Measurements from ENCODE around the gene ACAA2.

GRCh38 chr18:49847524-49847923 is 34.2 kb upstream of the ACAA2 start:
- no peak for TF ChIP-seq EZH2 (IDR thresholded peaks at IDR 0.05)
- TF ChIP-seq, protein P1, sequence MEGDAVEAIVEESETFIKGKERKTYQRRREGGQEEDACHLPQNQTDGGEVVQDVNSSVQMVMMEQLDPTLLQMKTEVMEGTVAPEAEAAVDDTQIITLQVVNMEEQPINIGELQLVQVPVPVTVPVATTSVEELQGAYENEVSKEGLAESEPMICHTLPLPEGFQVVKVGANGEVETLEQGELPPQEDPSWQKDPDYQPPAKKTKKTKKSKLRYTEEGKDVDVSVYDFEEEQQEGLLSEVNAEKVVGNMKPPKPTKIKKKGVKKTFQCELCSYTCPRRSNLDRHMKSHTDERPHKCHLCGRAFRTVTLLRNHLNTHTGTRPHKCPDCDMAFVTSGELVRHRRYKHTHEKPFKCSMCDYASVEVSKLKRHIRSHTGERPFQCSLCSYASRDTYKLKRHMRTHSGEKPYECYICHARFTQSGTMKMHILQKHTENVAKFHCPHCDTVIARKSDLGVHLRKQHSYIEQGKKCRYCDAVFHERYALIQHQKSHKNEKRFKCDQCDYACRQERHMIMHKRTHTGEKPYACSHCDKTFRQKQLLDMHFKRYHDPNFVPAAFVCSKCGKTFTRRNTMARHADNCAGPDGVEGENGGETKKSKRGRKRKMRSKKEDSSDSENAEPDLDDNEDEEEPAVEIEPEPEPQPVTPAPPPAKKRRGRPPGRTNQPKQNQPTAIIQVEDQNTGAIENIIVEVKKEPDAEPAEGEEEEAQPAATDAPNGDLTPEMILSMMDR (IDR thresholded peaks at IDR 0.05) = no peak

Data from neural progenitor cell (in vitro differentiated cells).